NCI-H345 (cell line): ENCODE measurements around the gene MSH5.
A peak's percentile ranks its signal among the peaks of the same experiment; 100 is the strongest.
"Not testable (repeated sequence)": the region's sequence is repeated elsewhere in the genome, so short reads cannot be mapped to it uniquely, and the experiment has no call there.

Source experiments
- DNase-seq: peaks from one replicate; lab custom pipeline; 2025; lab: John Stamatoyannopoulos, UW

The MSH5 gene

DNA sequence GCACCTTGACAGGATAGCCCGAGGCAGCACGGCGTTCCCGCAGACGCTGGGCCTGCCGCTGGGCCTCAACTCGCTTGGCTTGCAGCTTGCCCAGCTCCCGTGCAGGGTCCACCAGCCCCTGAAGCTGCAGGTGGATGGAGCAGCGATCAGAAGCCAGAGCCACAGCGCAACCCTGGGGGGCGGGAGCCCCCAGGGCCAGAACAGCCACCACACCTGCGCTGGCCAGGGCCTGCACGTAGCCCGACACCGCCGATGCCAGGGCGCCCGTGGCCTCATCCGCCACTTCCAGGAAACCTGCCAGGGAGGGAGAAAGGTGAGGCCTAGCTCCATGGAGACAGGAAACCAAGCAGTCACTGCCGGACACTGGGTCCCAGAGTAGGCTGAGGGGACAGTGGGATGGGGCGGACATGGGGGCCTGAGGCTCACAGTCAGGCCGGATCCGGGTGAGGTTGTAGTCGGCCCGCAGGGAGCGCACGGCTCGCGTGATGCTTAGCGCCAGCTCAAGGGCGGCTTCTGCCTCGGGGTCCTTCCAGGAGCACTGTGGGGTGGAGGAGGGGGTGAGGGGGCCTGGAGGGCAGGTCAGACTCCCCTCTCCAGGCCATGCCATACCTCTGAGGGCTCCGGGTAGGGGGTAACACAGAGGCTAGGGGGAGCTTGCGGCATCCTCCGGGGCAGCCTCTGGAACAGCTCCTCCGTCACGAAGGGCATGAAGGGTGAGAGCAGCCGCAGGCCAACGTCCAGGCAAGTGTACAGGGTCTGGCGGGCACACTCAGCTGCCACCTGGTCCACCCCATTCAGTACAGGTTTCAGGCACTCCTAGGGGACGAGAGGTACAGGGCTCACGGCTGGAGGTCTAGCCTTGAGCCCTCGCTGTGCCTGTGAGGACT is 39.4 kb downstream of the MSH5 start:
- no peak for DNase-seq

DNA sequence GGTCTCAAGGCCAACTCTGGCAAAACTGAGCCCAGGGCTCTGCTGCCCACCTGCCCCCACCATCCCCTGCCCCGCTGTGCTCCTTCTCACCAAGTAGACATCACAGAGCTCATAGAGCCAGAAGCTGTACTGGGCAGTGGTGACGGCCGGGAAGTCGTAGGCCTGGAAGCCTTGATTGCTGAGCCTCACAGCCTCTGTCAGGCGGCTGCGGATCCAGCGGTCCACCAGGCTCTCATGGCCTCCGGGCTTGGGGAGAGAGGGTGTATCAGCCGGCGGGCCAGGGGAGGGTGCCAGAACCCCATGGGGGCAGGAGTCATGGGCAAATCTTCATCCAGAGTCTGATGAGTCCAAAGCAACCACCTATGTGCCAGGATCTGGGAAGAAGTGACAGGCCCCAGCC is 40.1 kb downstream of the MSH5 start:
- no peak for DNase-seq

DNA sequence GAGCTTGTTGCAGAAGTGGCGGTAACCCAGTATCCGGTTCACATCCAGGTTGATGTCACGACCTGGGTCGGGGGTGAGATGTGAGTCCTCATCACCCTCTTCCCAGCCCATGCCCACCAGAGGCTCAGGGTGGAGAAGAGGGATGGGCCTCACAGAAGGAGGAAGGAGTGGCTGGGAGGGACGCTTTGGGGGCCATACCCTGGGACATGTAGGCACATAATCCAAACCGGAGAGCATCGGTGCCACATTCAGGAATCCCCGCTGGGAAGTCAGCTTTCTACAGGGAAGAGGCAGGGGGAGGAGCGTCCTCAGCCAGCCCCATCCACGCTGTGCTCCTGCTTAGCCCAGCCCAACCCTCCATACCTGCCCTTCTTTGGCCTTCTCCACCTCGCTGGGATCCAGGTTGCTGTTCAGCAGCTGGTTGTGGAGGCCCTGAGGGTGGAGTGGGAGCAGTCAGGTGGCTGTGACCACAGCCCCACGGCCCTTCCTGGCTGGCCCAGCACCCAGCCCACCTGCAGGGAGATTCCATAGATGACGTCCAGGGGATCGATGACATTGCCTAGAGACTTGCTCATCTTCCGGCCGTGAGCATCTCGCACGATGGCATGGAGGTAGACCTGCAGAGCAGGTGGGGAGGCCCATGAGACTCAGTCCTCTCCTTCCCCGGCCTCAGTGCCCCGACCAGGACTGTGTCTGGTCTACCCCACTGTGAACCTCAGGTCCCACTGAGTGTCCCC is 40.9 kb downstream of the MSH5 start:
- no peak for DNase-seq

- DNase-seq, result no peak
Observed at GRCh38 chr6:31781244-31782125, 41.7 kb downstream of the MSH5 start.

DNA sequence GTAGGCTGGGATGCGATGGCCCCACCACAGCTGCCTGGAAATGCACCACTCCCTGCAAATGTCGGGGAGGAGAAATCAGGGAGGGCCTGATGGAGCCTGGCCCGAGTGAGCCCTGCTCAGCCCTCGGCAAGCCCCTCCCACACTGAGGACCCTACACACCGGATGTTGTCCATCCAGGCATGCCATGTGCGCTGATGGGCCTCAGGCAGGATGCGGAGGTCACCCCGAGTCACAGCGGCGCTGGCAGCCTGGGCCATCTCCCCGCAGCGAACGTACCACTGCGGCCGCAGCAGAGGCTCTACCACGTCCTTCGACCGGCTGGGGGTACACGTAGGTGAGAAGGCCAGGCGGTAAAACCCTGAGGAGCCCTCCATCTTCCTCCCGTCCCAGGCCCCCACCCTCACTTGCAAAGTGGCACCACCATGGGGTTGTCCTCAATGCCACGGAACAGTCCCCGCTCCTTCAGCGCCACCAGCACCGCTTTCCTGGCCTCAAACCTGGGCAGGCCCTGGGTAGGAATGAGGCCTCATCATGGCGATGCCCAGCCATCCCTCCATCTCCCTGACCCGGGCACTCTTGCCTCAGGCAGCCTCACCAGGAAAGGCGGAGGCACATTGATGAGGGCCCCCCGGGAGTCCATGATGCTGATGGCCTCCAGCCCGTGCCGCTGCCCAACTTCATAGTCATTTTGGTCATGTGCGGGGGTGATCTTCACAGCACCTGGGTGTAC is 42.5 kb downstream of the MSH5 start:
- no peak for DNase-seq

- no peak for DNase-seq
Observed at GRCh38 chr6:31784098-31784925, 44.5 kb downstream of the MSH5 start.

- DNase-seq, result no peak
Observed at GRCh38 chr6:31785475-31785874, 45.7 kb downstream of the MSH5 start.

DNA sequence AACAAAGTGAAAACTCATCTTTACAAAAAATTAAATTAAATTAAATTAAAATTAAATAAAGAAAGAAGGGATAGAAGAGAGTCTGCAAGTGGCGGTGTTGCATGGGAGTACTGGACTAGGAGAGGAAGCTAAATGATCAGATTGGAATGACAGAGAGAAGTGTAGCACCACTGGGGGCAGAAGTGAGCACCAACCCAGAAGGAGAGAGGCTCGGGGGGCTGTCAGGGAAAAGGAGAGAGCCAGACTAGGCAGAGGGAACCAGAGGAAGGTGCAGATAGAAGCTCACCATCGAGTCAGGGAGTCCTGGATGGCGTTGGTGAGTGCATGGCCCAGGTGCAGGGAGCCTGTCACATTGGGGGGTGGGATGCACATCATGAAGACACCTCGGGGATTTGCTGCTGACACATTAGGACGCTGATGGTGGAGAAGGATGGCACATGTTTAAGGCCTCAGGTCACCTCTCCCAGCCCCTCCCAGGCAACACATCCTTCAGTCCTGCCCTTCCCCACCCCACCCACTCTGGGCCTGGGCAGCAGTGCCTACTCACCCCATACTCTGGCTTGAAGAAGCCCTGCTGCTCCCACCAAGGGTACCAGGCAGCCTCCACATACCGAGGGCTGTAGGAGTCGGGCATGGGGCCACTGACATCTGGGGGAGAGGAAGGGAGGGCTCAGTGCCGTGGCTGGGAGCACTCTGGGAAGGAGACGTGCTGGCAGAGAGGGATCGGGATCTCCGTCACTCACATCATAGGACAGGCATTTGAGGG is 51.7 kb downstream of the MSH5 start:
- DNase-seq, result peak; percentile 24

DNA sequence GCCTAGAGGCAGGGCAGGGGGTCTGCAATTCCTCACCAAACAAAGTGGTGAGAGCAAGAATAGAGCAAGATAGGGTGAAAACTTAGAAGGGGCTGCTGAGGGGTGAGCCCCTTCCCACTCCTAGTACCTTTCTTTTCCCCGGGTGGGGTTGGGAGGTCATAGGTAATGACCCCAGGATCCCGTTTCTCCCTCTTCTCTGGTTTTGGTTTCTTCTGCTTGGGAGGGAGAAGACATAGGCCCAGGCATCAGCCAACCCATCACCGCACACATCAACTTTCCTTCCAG is 52.2 kb downstream of the MSH5 start:
- no peak for DNase-seq

DNA sequence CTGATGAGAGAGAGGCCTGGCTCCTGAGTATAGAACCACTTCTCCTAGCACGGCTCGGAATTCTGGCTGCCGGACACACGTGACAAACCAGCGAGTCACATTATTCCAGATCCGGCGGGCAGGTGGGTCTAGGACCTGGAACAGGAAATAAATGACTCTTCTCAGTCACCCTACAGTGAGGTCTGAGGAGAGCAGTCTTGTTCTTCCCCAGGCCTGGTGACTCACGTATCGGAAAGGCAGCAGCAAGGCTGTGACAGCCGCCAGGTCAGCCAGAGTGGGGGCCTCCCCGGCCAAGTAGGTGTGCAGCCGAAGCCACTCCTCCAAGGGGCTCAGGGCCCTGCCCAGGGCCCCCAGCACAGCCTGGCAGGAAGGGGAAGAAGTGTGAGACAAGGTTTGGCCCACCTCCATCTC is 53.0 kb downstream of the MSH5 start:
- DNase-seq, result no peak

- DNase-seq, result not testable (repeated sequence)
Observed at GRCh38 chr6:31793927-31794245, 54.1 kb downstream of the MSH5 start.

GRCh38 chr6:31794294-31794865 is 54.6 kb downstream of the MSH5 start:
- DNase-seq, result no peak

- DNase-seq, result no peak
Observed at GRCh38 chr6:31794866-31795615, 55.2 kb downstream of the MSH5 start.

GRCh38 chr6:31795616-31796298 is 56.0 kb downstream of the MSH5 start, which contains the start of gene VARS1:
VARS1 (minus strand) TSS chr6:31795752; CDS start chr6:31795217, 535 bp downstream.
- DNase-seq, result peak; percentile 88

GRCh38 chr6:31796993-31797385 is 57.2 kb downstream of the MSH5 start:
- no peak for DNase-seq

DNA sequence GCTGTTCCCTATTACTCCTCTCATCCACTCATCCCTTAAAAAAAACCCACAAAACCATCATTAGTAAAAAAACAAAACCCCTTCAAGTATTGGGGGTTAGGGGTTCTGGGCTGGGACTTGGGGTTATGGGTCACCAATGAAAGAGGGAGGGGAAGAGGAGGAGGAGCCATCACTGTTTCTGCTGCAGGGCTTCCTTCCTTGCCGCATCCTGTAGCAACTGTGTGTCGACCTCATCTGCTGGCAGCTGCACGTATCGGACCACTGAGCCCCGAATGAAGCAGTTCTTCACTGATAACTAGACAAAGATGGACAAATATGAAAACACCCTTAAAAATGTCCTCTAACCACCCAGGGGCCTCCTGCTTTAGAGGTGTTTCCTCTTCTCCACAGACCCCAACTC is 57.8 kb downstream of the MSH5 start:
- DNase-seq, result no peak

GRCh38 chr6:31799781-31800180 is 60.0 kb downstream of the MSH5 start:
- no peak for DNase-seq
